ENCODE data around the gene FYN.

GRCh38 chr6:111922454-111923297 lies 49.4 kb upstream of the FYN start:
- TF ChIP-seq TAF1 (IDR thresholded peaks at IDR 0.05; ENCODE audit: borderline replicate concordance, low read depth, low read length) (no peak), POLR2A (IDR thresholded peaks at IDR 0.05; ENCODE audit: low read depth, low read length) (no peak), POLR2AphosphoS5 (IDR thresholded peaks at IDR 0.05; ENCODE audit: low read depth, low read length) (no peak)
